GM12872 (cell line): Measurements from ENCODE around the gene MAT2A.

Experiments used
- CTCF ChIP-seq: IDR thresholded peaks from 3 replicates; pipeline ENCODE4 v1.5.1; 2011; ENCODE audit warnings: low read depth, mild to moderate bottlenecking, low read length, moderate library complexity; ENCODE audit not compliant: insufficient read depth

MAT2A gene

GRCh38 chr2:85538507-85539360 lies at the start of gene MAT2A:
MAT2A (plus strand) TSS chr2:85539168; CDS start chr2:85539288, 120 bp downstream.
- TF ChIP-seq CTCF: peak; percentile 84

- no peak for TF ChIP-seq CTCF
Measured at GRCh38 chr2:85490861-85491755, 47.9 kb upstream of the MAT2A start.

GRCh38 chr2:85496436-85496835 lies 42.5 kb upstream of the MAT2A start:
- no peak for TF ChIP-seq CTCF

GRCh38 chr2:85497944-85498630 lies 40.9 kb upstream of the MAT2A start:
- no peak for TF ChIP-seq CTCF

- TF ChIP-seq CTCF: no peak
Measured at GRCh38 chr2:85501248-85501647, 37.7 kb upstream of the MAT2A start.

GRCh38 chr2:85502720-85503119 lies 36.2 kb upstream of the MAT2A start:
- TF ChIP-seq CTCF: no peak

- no peak for TF ChIP-seq CTCF
Measured at GRCh38 chr2:85503168-85503850, 35.7 kb upstream of the MAT2A start.
